Stimulated activated CD4-positive, alpha-beta T cell treated with anti-CD3 and anti-CD28 coated beads, TNF-alpha, amount 100 ng/mL, for 24 hours (primary cell): ENCODE data around the gene GTF2B.
"Not testable (repeated sequence)": the region's sequence is repeated elsewhere in the genome, so short reads cannot be mapped to it uniquely, and the experiment has no call there.

Experiments used
- DNase-seq, 3 experiments: peaks; one replicate each; pipeline ENCODE4 v3.0.0-alpha.2; 2020; ENCODE audit warnings: low read depth in 3 of 3

The GTF2B gene

GRCh38 chr1:88891318-88891950, at the start of gene GTF2B:
Gene GTF2B (minus strand): TSS chr1:88891567. CDS start chr1:88891499, 68 bp downstream.
- peak; percentile 84 to 95 (median 88) for DNase-seq

GRCh38 chr1:88938528-88938927, 47.2 kb upstream of the GTF2B start:
- not testable (repeated sequence) for DNase-seq

GRCh38 chr1:88936760-88937342, 45.5 kb upstream of the GTF2B start:
- DNase-seq, result no peak

GRCh38 chr1:88936223-88936523, 44.8 kb upstream of the GTF2B start:
- DNase-seq, result no peak

GRCh38 chr1:88935522-88936222, 44.3 kb upstream of the GTF2B start:
- no peak for DNase-seq

GRCh38 chr1:88930176-88930575, 38.8 kb upstream of the GTF2B start:
- DNase-seq, result not testable (repeated sequence)

GRCh38 chr1:88923224-88923623, 31.9 kb upstream of the GTF2B start:
- no peak for DNase-seq

GRCh38 chr1:88922214-88922613, 30.8 kb upstream of the GTF2B start:
- no peak for DNase-seq

GRCh38 chr1:88920845-88921244, 29.5 kb upstream of the GTF2B start:
- no peak for DNase-seq

GRCh38 chr1:88917321-88918025, 26.1 kb upstream of the GTF2B start:
- DNase-seq, result no peak

GRCh38 chr1:88916883-88917282, 25.5 kb upstream of the GTF2B start:
- DNase-seq, result no peak

- DNase-seq, result not testable (repeated sequence)
Measured at GRCh38 chr1:88911800-88912199, 20.4 kb upstream of the GTF2B start.

GRCh38 chr1:88911161-88911560, 19.8 kb upstream of the GTF2B start:
- no peak for DNase-seq

- no peak for DNase-seq
Measured at GRCh38 chr1:88910401-88910800, 19.0 kb upstream of the GTF2B start.

- DNase-seq, result no peak
Measured at GRCh38 chr1:88900883-88901282, 9.5 kb upstream of the GTF2B start.

- no peak for DNase-seq
Measured at GRCh38 chr1:88897070-88897730, 5.8 kb upstream of the GTF2B start.

GRCh38 chr1:88892357-88892877, 1.1 kb upstream of the GTF2B start:
- no peak for DNase-seq

GRCh38 chr1:88891951-88892340, 579 bp upstream of the GTF2B start:
- no peak for DNase-seq

- DNase-seq, result peak in 1 of 3 experiments; percentile 19
Measured at GRCh38 chr1:88890791-88891317, 513 bp downstream of the GTF2B start.

GRCh38 chr1:88890131-88890530, 1.2 kb downstream of the GTF2B start:
- DNase-seq, result no peak

GRCh38 chr1:88888750-88889149, 2.6 kb downstream of the GTF2B start:
- DNase-seq, result no peak

GRCh38 chr1:88885933-88886332, 5.4 kb downstream of the GTF2B start:
- DNase-seq, result no peak
